Mesodermal cell (in vitro differentiated cells): ENCODE data around the gene CELSR1.

Source experiments
- H3K27ac ChIP-seq: 2 replicates; pipeline ENCODE4 v1.7.0; 2013; ENCODE audit warnings: mild to moderate bottlenecking, low read depth, low read length, moderate library complexity; ENCODE audit not compliant: severe bottlenecking
- H3K36me3 ChIP-seq: 2 replicates; pipeline ENCODE4 v1.7.1; 2013; ENCODE audit warnings: mild to moderate bottlenecking, low read length, moderate library complexity; ENCODE audit not compliant: control insufficient read depth, insufficient read depth
- H3K4me1 ChIP-seq: one replicate; pipeline ENCODE4 v1.7.1; 2013; ENCODE audit warnings: mild to moderate bottlenecking, low read length; ENCODE audit not compliant: insufficient read depth, control insufficient read depth, poor library complexity, severe bottlenecking
- H3K4me3 ChIP-seq: 2 replicates; pipeline ENCODE4 v1.7.0; 2013; ENCODE audit warnings: low read length, control low read depth, mild to moderate bottlenecking; ENCODE audit not compliant: insufficient read depth, poor library complexity, severe bottlenecking; ENCODE audit errors: extremely low read depth
- H3K9me3 ChIP-seq: 2 replicates; pipeline ENCODE4 v1.7.1; 2013; ENCODE audit warnings: mild to moderate bottlenecking, low read length, moderate library complexity; ENCODE audit not compliant: control insufficient read depth
- WGBS, 2 experiments: methylation state at CpG; one replicate each; pipeline ENCODE4 v1.1.5; 2013; ENCODE audit warnings: missing lambda C conversion rate in 2 of 2; ENCODE audit not compliant: insufficient coverage in 2 of 2; 5-methylcytosine and 5-hydroxymethylcytosine counted together

The CELSR1 gene

GRCh38 chr22:46454504-46455269 is 82.7 kb downstream of the CELSR1 start:
- Histone ChIP-seq H3K9me3 (no peaks in the 10 kb centered on the region), H3K27ac (no peak overlapping the region), H3K4me3 (no peak overlapping the region), H3K4me1 (peaks cover 11% of the 10 kb centered on the region), H3K36me3 (no peaks in the 10 kb centered on the region)
- 90 to 92% methylated on average over 33 of the region's 33 CpGs for WGBS, 2 experiments

GRCh38 chr22:46453829-46454503 is 83.5 kb downstream of the CELSR1 start:
- Histone ChIP-seq H3K9me3 (no peaks in the 10 kb centered on the region), H3K27ac (peak overlapping the region; percentile 10), H3K4me1 (peaks cover 11% of the 10 kb centered on the region), H3K4me3 (no peak overlapping the region), H3K36me3 (no peaks in the 10 kb centered on the region)
- WGBS, 2 experiments: 84 to 87% methylated on average over 22 to 23 of the region's 24 CpGs

GRCh38 chr22:46453006-46453828 is 84.2 kb downstream of the CELSR1 start:
- peaks cover 11% of the 10 kb centered on the region for H3K4me1 ChIP-seq
- no peak overlapping the region for H3K4me3 ChIP-seq
- H3K36me3 ChIP-seq: no peaks in the 10 kb centered on the region
- no peaks in the 10 kb centered on the region for H3K9me3 ChIP-seq
- 89 to 90% methylated on average over 25 of the region's 31 CpGs for WGBS, 2 experiments
- H3K27ac ChIP-seq: peak overlapping the region; percentile 5

- 95 to 99% methylated on average over 12 to 14 of the region's 16 CpGs for WGBS, 2 experiments
- no peak overlapping the region for H3K4me3 ChIP-seq
- peaks cover 6% of the 10 kb centered on the region for H3K4me1 ChIP-seq
- H3K9me3 ChIP-seq: no peaks in the 10 kb centered on the region
- H3K27ac ChIP-seq: no peak overlapping the region
- no peaks in the 10 kb centered on the region for H3K36me3 ChIP-seq
Observed at GRCh38 chr22:46452195-46453005, 85.0 kb downstream of the CELSR1 start.

GRCh38 chr22:46451741-46452140 is 85.7 kb downstream of the CELSR1 start:
- H3K4me1 ChIP-seq: peaks cover 5% of the 10 kb centered on the region
- H3K36me3 ChIP-seq: no peaks in the 10 kb centered on the region
- H3K4me3 ChIP-seq: no peak overlapping the region
- WGBS, 2 experiments: 92 to 95% methylated on average over 12 of the region's 12 CpGs
- H3K9me3 ChIP-seq: no peaks in the 10 kb centered on the region
- H3K27ac ChIP-seq: no peak overlapping the region

- WGBS, 2 experiments: 83 to 89% methylated on average over 10 to 15 of the region's 15 CpGs
- peaks cover 5% of the 10 kb centered on the region for H3K4me1 ChIP-seq
- no peaks in the 10 kb centered on the region for H3K9me3 ChIP-seq
- H3K4me3 ChIP-seq: no peak overlapping the region
- no peak overlapping the region for H3K27ac ChIP-seq
- no peaks in the 10 kb centered on the region for H3K36me3 ChIP-seq
Observed at GRCh38 chr22:46450931-46451561, 86.4 kb downstream of the CELSR1 start.

GRCh38 chr22:46449974-46450745 is 87.3 kb downstream of the CELSR1 start:
- 88 to 93% methylated on average over 16 of the region's 16 CpGs for WGBS, 2 experiments
- Histone ChIP-seq H3K4me1 (peaks cover 5% of the 10 kb centered on the region), H3K36me3 (no peaks in the 10 kb centered on the region), H3K27ac (no peak overlapping the region), H3K9me3 (no peaks in the 10 kb centered on the region), H3K4me3 (no peak overlapping the region)

GRCh38 chr22:46449116-46449691 is 88.2 kb downstream of the CELSR1 start:
- Histone ChIP-seq H3K9me3 (no peaks in the 10 kb centered on the region), H3K4me1 (peaks cover 1% of the 10 kb centered on the region), H3K27ac (no peak overlapping the region), H3K4me3 (no peak overlapping the region), H3K36me3 (no peaks in the 10 kb centered on the region)
- 82 to 85% methylated on average over 1 of the region's 2 CpGs for WGBS, 2 experiments

- Histone ChIP-seq H3K9me3 (no peaks in the 10 kb centered on the region), H3K27ac (no peak overlapping the region), H3K4me1 (no peaks in the 10 kb centered on the region), H3K4me3 (no peak overlapping the region), H3K36me3 (no peaks in the 10 kb centered on the region)
- WGBS, 2 experiments: 95% methylated on average over 2 of the region's 6 CpGs
Observed at GRCh38 chr22:46448333-46448732, 89.1 kb downstream of the CELSR1 start.
